ENCODE measurements around the gene TRIO. TPM values are rescaled to one million over a fixed set of nuclear protein-coding genes. Genes with fewer than 3 reads are reported as not detected.
A peak's percentile ranks its signal among the peaks of the same experiment; 100 is the strongest.

The TRIO gene
- polyA plus RNA-seq, 1 of the 3 experiments (the other 2 are of a cell fraction): 229 TPM

GRCh38 chr5:14244721-14245120 is 101.6 kb downstream of the TRIO start:
- Histone ChIP-seq H3K36me3 (replicated peaks in 1 of 2; ENCODE audit: control insufficient read depth in 1 of 2, insufficient read depth in 2 of 2, low read length in 1 of 2) (no peaks in the 10 kb centered on the region), H3K79me2 (ENCODE audit: insufficient read depth) (peaks cover 100% of the 10 kb centered on the region), H3K4me2 (peak overlapping the region; percentile 30; the same call in 1 of the 2 replicates), H3K27me3 (ENCODE audit: insufficient read depth) (no peaks in the 10 kb centered on the region), H3F3A (replicated peaks; ENCODE audit: insufficient read depth) (no peaks in the 10 kb centered on the region), H3K9ac (no peak overlapping the region), H3K9me2 (no peaks in the 10 kb centered on the region), H3K27ac (ENCODE audit: low read depth in 2 of 2, low read length in 1 of 2) (no peak overlapping the region; a peak in 1 of 4 replicates), H2AFZ (ENCODE audit: low read depth) (no peak overlapping the region), H3K9me3 (no peaks in the 10 kb centered on the region), H3K4me1 (ENCODE audit: control insufficient read depth in 1 of 2, insufficient read depth in 2 of 2, low read depth in 1 of 2, low read length in 1 of 2) (peaks cover 45 to 59% of the 10 kb centered on the region in 2 experiments), H4K20me1 (ENCODE audit: insufficient read depth) (peaks cover 100% of the 10 kb centered on the region), H3K4me3 (ENCODE audit: low read depth in 2 of 2, low read length in 1 of 2) (no peak overlapping the region)
- TF ChIP-seq RCOR1 (IDR thresholded peaks at IDR 0.05; ENCODE audit: low read length) (no peak), PBX3 (IDR thresholded peaks at IDR 0.05) (no peak), MEF2A (IDR thresholded peaks at IDR 0.05; ENCODE audit: borderline replicate concordance, low read depth) (no peak), ELF1 (IDR thresholded peaks at IDR 0.05) (no peak), USF1 (IDR thresholded peaks at IDR 0.05; ENCODE audit: borderline replicate concordance, low read depth) (no peak), TEAD4 (IDR thresholded peaks at IDR 0.05; ENCODE audit: borderline replicate concordance, insufficient read depth) (no peak), EZH2phosphoT487 (IDR thresholded peaks at IDR 0.05; ENCODE audit: borderline replicate concordance, low read depth) (no peak), FOSL2 (IDR thresholded peaks at IDR 0.05; ENCODE audit: borderline replicate concordance, low read depth) (no peak), CTCF (IDR thresholded peaks at IDR 0.05) (no peak), FOXM1 (IDR thresholded peaks at IDR 0.05; ENCODE audit: low read depth) (no peak), EP300 (IDR thresholded peaks at IDR 0.05; ENCODE audit: borderline replicate concordance in 1 of 2, low read depth in 1 of 2, low read length in 1 of 2) (no peak), YY1 (IDR thresholded peaks at IDR 0.05; ENCODE audit: low read depth) (no peak), TAF1 (IDR thresholded peaks at IDR 0.05; ENCODE audit: borderline replicate concordance, low read depth, low read length) (no peak), TCF12 (IDR thresholded peaks at IDR 0.05) (no peak), RXRA (IDR thresholded peaks at IDR 0.05; ENCODE audit: borderline replicate concordance, low read depth) (no peak)
- no peak for DNase-seq
- ChIA-PET POLR2A (no interaction called here), CTCF (interaction anchor here (0.8 to 2.0 kb wide), 4 partner anchors 26 to 412 kb away, joined by 3 to 8 read pairs (median 5); no protein-coding TSS in a partner anchor)
- 91% methylated on average over 6 of the region's 6 CpGs for WGBS (ENCODE audit: low lambda C conversion rate)
